GM12891 (cell line): ENCODE results near the gene HMCN1.

Source experiments
- POLR2A ChIP-seq: IDR thresholded peaks from 2 replicates; pipeline ENCODE4 v1.6.1; 2011; ENCODE audit warnings: low read depth, low read length, control low read depth
- POLR2AphosphoS5 ChIP-seq: IDR thresholded peaks from 2 replicates; pipeline ENCODE4 v1.6.1; 2011; ENCODE audit warnings: low read depth, low read length, control low read depth
- SPI1 ChIP-seq: IDR thresholded peaks from 2 replicates; pipeline ENCODE4 v1.6.1; 2011; ENCODE audit warnings: low read depth, low read length, control low read depth
- TAF1 ChIP-seq: IDR thresholded peaks from 2 replicates; pipeline ENCODE4 v1.6.1; 2011; ENCODE audit warnings: low read depth, low read length, control low read depth

DNA sequence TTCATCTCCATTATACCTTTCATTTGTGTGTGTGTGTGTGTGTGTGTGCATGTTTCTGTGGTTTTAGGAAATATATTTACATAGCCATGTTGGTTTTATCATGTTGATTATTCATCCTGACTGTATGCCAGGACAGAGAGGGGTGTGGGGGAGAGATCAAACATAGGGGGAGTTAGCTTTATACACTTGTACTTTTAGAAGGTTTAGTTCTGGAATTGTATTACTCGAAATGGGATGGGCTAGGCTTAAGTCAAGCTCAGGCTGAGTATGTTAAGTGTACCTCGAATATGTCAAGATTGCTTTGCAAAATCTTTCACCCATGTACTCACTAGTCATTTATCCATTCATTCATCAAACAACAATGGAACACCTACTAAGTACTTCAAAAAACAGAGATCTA lies 123.3 kb downstream of the HMCN1 start:
- TF ChIP-seq POLR2A (no peak), SPI1 (no peak), POLR2AphosphoS5 (no peak), TAF1 (no peak)
